Uterus (tissue), 2 donors: Measurements from ENCODE around the gene MKKS.

Experiments used
- POLR2A ChIP-seq, 2 donors: fragments of 450-650 bp; IDR thresholded peaks; one replicate each; pipeline ENCODE4 v1.6.1; 2016; ENCODE audit warnings: antibody characterized with exemption in 2 of 2, mild to moderate bottlenecking in 1 of 2, moderate library complexity in 1 of 2
- TF ChIP-seq, protein P1 (sequence below), 4 experiments: fragments of 200-600 bp in 2 of 4; fragments of 450-650 bp in 2 of 4; sonication (generic) in 2 of 4; IDR thresholded peaks; one replicate each; pipeline ENCODE4 v1.5.1; 2016 to 2019; ENCODE audit warnings: antibody characterized with exemption in 4 of 4, mild to moderate bottlenecking in 2 of 4, moderate library complexity in 1 of 4

- no peak for TF ChIP-seq POLR2A (IDR thresholded peaks at IDR 0.05)
- TF ChIP-seq, protein P1, sequence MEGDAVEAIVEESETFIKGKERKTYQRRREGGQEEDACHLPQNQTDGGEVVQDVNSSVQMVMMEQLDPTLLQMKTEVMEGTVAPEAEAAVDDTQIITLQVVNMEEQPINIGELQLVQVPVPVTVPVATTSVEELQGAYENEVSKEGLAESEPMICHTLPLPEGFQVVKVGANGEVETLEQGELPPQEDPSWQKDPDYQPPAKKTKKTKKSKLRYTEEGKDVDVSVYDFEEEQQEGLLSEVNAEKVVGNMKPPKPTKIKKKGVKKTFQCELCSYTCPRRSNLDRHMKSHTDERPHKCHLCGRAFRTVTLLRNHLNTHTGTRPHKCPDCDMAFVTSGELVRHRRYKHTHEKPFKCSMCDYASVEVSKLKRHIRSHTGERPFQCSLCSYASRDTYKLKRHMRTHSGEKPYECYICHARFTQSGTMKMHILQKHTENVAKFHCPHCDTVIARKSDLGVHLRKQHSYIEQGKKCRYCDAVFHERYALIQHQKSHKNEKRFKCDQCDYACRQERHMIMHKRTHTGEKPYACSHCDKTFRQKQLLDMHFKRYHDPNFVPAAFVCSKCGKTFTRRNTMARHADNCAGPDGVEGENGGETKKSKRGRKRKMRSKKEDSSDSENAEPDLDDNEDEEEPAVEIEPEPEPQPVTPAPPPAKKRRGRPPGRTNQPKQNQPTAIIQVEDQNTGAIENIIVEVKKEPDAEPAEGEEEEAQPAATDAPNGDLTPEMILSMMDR (IDR thresholded peaks at IDR 0.05) = no peak
Measured at GRCh38 chr20:10483691-10484090, 49.7 kb upstream of the MKKS start.
